HG02970 (cell line): ENCODE results near the gene TXN2.
"Not testable (repeated sequence)": the region's sequence is repeated elsewhere in the genome, so short reads cannot be mapped to it uniquely, and the experiment has no call there.

Experiments used
- ATAC-seq: cut with Tn5 transposase; IDR thresholded peaks from one replicate; pipeline ENCODE4 v1.9.1; 2021; ENCODE audit warnings: mild to moderate bottlenecking, moderate library complexity, moderate number of reproducible peaks; ENCODE audit not compliant: unreplicated experiment, low FRiP score

TXN2 gene, protein sequence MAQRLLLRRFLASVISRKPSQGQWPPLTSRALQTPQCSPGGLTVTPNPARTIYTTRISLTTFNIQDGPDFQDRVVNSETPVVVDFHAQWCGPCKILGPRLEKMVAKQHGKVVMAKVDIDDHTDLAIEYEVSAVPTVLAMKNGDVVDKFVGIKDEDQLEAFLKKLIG

GRCh38 chr22:36481393-36482168 is at the start of gene TXN2:
Gene TXN2 (minus strand): TSS chr22:36481640. CDS start chr22:36480837, 803 bp downstream.
- ATAC-seq: peak; percentile 85

GRCh38 chr22:36528795-36529751 is 47.6 kb upstream of the TXN2 start, which contains the start of gene EIF3D:
Gene EIF3D (minus strand): TSS chr22:36529166. CDS start chr22:36526121, 3,045 bp downstream.
- ATAC-seq: peak; percentile 93

- no peak for ATAC-seq
Observed at GRCh38 chr22:36528341-36528740, 46.9 kb upstream of the TXN2 start.

GRCh38 chr22:36522662-36523061 is 41.2 kb upstream of the TXN2 start:
- no peak for ATAC-seq

DNA sequence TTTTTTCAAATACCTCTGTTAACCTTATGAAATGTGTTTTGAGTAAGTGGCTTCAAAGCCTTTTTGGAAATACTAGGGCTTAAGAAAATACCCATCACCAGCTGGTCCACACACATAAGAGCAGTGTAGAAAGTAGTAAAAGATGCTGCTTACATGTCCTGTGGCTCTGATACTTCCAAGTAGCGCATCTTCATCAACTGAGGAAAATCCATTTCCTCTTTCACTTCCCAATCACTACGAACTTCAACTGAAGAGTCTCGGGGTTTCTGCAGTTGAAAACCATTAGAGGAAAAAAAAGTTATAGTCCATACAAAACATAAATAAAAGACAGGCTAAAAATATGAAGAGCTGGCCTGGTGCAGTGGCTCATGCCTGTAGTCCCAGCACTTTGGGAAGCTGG is 39.0 kb upstream of the TXN2 start:
- ATAC-seq: no peak

- not testable (repeated sequence) for ATAC-seq
Observed at GRCh38 chr22:36519906-36520305, 38.5 kb upstream of the TXN2 start.

GRCh38 chr22:36514766-36515165 is 33.3 kb upstream of the TXN2 start:
- ATAC-seq: no peak

- no peak for ATAC-seq
Observed at GRCh38 chr22:36512991-36513390, 31.6 kb upstream of the TXN2 start.

GRCh38 chr22:36512333-36512732 is 30.9 kb upstream of the TXN2 start:
- no peak for ATAC-seq

- ATAC-seq: no peak
Observed at GRCh38 chr22:36510966-36511881, 29.8 kb upstream of the TXN2 start.

DNA sequence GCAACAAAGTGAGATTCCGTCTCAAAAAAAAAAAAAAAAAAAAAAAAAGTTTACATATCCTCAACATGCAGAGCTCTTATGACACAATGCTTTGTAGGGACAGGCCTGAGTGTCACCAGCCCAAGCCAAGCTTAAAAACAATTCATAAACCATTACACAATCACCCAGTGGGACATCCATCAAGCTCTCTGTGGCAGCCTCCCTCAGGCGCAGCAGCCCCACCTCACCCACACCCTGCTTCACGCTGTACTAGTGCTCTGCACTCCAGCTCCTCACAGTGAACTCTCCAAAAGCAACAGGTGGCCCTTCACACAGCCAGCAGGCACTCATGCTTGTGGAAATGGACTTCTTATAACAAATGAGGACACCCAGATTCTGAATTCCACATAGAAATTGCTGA is 28.9 kb upstream of the TXN2 start:
- ATAC-seq: no peak

DNA sequence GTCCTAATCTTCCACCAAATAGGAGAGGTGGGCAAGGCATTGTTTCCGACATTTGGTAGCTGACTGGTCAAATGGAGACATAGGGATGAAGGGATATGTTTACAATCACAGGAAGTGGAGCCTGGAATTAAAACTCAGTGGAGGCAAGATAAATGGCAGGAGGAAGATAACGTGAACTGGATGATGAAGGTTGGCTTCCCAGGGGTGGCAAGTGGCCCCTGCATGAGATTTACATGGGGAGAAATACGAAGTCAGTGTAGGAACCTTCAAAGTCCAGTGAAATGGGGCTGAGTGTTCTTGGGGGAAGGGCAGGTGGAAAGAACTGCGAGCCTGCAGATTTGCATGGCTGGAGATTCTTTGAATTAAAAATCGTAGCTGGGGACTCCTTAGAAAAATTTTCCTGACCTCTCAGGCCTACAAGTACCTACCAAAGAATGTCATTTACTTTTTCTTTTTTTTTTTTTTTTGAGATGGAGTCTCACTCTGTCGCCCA is 26.1 kb upstream of the TXN2 start:
- no peak for ATAC-seq

DNA sequence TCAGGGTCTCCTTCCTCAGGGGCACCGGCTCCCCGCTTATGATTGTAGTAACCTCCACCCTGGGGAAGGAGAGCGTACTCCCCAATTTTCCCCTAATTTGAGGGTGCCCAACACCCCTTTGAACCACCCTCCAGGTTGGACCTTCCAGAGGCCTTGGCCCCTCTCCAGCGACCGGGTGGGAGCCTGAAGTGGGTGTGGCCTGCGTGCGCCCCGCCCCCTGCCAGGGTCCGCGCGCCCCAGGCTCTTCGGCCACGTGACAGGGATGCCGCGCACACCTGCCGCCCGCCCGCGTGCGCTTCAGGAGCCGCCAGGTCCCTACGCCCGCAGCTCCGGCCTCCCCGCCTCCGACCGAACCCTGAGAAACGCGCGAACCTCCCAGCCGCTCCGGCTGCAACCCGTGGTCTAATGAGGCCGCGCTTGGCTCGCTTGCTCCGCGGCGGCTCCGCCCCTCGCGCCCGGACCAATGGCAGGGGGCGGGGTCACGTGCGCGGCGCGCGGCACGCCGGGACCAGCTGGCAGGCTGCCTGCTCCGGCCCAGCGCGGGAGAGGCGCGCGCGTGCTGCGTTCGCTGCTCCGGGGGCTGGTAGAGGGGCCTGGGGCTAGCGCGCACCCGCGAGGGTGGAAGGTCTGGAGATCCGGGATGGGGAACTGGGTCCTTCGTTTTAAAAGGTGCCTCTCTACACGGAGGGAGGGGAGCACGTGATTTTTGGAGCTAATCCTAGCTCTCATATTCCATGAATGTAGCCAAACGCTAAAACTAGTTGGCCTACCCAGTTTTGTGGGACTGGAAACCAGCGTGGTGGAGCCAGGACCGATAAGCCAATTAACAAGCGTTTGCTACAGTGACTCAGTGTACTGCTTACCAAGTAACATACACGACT is 25.4 kb upstream of the TXN2 start, which contains the start of gene FOXRED2:
Gene FOXRED2 (minus strand): TSS at position 404 of the 881 bp plus-strand sequence. CDS start 618 bp downstream, outside the sequence.
- peak; percentile 87 for ATAC-seq

DNA sequence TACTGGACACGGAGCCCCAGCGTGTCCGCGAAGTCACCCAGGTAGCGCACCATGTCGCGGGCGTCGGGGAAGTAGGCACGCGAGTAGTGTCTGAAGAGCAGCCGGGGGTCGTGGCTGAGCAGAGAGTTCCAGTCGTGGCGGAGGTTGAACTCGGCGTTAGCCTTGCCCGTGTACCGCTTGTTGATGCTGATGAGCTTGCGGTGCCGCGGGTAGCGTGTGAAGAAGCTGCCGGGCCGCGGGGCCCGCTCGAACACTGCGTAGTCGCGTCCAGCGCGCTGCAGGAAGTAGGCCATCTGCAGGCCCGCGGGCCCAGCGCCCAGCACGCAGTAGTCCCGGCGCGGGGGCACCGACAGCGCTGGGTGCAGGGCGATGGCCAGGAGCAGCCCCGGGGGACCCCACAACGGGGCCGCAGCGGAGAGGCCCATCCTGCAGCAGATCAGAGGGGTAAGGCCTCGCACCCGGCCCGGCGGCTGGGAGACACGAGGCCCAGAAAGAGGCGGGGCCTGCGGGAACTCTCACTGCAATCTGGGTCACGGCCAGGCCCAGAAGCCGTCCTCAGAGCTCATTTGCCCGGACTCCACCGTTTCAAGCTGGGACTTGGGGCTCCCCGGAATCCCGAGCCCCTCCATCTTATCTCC is 24.7 kb upstream of the TXN2 start:
- no peak for ATAC-seq

- ATAC-seq: no peak
Observed at GRCh38 chr22:36497910-36498665, 16.6 kb upstream of the TXN2 start.

DNA sequence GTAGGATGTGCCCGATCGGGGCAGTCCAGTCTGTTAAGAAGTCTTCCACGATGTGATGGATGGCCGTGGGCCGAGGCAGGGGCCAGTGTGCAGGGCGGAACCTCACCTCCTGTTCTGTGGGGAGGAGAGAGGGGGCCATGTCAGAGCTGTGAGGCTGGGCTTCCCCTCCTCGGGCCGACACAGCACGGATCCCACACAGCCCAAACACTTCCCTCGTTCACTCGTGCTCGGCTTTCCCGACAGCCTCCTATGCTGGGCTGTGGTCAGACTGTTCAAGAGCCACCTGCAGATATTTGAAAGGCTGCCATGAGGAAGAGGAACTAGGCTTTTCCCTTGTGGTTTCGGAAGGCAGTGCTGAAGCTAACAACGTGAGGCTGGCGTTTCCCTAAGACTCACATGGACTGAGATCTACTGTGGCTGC is 12.3 kb upstream of the TXN2 start:
- ATAC-seq: peak; percentile 50

- no peak for ATAC-seq
Observed at GRCh38 chr22:36492109-36492508, 10.7 kb upstream of the TXN2 start.
